ENCODE results near the gene COBL.

COBL gene

DNA sequence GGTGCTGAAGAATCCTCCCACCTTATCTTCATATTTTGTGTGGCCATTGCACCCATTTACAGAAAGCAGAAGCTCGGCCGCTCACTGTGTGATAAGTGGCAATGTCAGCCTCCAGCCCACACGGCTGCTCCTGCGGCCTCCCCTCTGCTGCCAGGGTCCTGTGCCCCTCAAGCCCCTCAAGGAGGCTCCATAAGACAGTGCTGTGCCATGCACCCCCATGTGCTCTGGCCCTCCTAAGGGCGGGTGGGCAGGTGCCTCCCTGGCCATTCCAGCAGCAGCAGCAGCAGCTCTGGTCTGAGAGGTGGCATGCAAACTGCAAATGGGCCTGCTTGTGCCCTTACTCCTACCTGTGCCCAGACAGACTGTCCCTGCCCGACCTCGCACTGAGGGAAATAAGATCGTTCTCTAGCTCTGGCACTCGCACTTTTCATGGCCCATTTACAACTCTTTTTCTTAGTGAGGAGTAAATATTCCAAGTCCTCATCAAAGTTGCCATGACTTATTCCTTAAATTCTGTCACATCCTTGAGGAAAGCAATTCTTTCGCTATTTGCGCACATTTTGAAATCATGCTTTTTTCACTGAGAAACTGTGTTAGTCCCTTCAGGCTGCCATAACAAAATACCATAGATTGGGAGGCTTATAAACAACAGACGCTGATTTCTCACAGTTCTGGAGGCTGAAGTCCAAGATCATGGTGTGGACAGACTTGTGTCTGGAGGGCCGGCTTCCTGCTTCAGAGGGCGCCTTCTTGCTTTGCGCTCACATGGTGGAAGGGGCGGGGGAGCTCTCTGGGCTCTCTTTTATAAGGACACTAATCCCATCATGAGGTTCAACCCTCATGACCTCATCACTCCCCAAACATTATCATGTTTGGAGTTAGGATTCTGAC, 187.8 kb downstream of the COBL start:
- Histone ChIP-seq H3K36me3 (ENCODE audit: control insufficient read depth, low read length) (no peaks in the 10 kb centered on the region), H3K4me1 (ENCODE audit: control insufficient read depth, low read length) (no peaks in the 10 kb centered on the region), H3K9me2 (replicated peaks; ENCODE audit: control insufficient read depth, low read length) (no peaks in the 10 kb centered on the region), H3K9me3 (ENCODE audit: control insufficient read depth, insufficient read depth, low read length) (no peaks in the 10 kb centered on the region), H3K79me2 (ENCODE audit: control insufficient read depth, low read length) (no peaks in the 10 kb centered on the region), H3F3A (ENCODE audit: control insufficient read depth, insufficient read depth) (no peaks in the 10 kb centered on the region), H3K27ac (ENCODE audit: low read depth, low read length) (no peak overlapping the region), H3K4me2 (ENCODE audit: low read length) (no peak overlapping the region), H3K4me3 (ENCODE audit: low read length) (no peak overlapping the region), H3K27me3 (ENCODE audit: control insufficient read depth, low read length) (no peaks in the 10 kb centered on the region), H4K20me1 (ENCODE audit: control insufficient read depth, insufficient read depth, low read depth, low read length) (no peaks in the 10 kb centered on the region)
- no peak for TF ChIP-seq EZH2phosphoT487 (IDR thresholded peaks at IDR 0.05; ENCODE audit: borderline replicate concordance, low read length)
- TF ChIP-seq, protein P1, sequence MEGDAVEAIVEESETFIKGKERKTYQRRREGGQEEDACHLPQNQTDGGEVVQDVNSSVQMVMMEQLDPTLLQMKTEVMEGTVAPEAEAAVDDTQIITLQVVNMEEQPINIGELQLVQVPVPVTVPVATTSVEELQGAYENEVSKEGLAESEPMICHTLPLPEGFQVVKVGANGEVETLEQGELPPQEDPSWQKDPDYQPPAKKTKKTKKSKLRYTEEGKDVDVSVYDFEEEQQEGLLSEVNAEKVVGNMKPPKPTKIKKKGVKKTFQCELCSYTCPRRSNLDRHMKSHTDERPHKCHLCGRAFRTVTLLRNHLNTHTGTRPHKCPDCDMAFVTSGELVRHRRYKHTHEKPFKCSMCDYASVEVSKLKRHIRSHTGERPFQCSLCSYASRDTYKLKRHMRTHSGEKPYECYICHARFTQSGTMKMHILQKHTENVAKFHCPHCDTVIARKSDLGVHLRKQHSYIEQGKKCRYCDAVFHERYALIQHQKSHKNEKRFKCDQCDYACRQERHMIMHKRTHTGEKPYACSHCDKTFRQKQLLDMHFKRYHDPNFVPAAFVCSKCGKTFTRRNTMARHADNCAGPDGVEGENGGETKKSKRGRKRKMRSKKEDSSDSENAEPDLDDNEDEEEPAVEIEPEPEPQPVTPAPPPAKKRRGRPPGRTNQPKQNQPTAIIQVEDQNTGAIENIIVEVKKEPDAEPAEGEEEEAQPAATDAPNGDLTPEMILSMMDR (IDR thresholded peaks at IDR 0.05; ENCODE audit: low read depth, low read length, poor library complexity, severe bottlenecking) = no peak

GRCh38 chr7:51127618-51127904, 189.0 kb downstream of the COBL start:
- TF ChIP-seq, protein P1 (IDR thresholded peaks at IDR 0.05; ENCODE audit: low read depth, low read length, poor library complexity, severe bottlenecking) = no peak
- TF ChIP-seq EZH2phosphoT487 (IDR thresholded peaks at IDR 0.05; ENCODE audit: borderline replicate concordance, low read length) = no peak
- H3K9me3 ChIP-seq (ENCODE audit: control insufficient read depth, insufficient read depth, low read length) = no peaks in the 10 kb centered on the region
- H3K4me1 ChIP-seq (ENCODE audit: control insufficient read depth, low read length) = peaks cover 8% of the 10 kb centered on the region
- H4K20me1 ChIP-seq (ENCODE audit: control insufficient read depth, insufficient read depth, low read depth, low read length) = no peaks in the 10 kb centered on the region
- H3K79me2 ChIP-seq (ENCODE audit: control insufficient read depth, low read length) = no peaks in the 10 kb centered on the region
- no peaks in the 10 kb centered on the region for H3F3A ChIP-seq (ENCODE audit: control insufficient read depth, insufficient read depth)
- H3K9me2 ChIP-seq (replicated peaks; ENCODE audit: control insufficient read depth, low read length) = no peaks in the 10 kb centered on the region
- H3K4me2 ChIP-seq (ENCODE audit: low read length) = no peak overlapping the region
- no peak overlapping the region for H3K4me3 ChIP-seq (ENCODE audit: low read length)
- H3K27ac ChIP-seq (ENCODE audit: low read depth, low read length) = no peak overlapping the region
- no peaks in the 10 kb centered on the region for H3K27me3 ChIP-seq (ENCODE audit: control insufficient read depth, low read length)
- H3K36me3 ChIP-seq (ENCODE audit: control insufficient read depth, low read length) = no peaks in the 10 kb centered on the region

GRCh38 chr7:51126813-51127617, 189.6 kb downstream of the COBL start:
- Histone ChIP-seq H3K4me2 (ENCODE audit: low read length) (no peak overlapping the region), H3K27me3 (ENCODE audit: control insufficient read depth, low read length) (no peaks in the 10 kb centered on the region)

More at GRCh38 chr7:51126813-51127617, 189.6 kb downstream of the COBL start:
- no peaks in the 10 kb centered on the region for H3K36me3 ChIP-seq (ENCODE audit: control insufficient read depth, low read length)
- H3K27ac ChIP-seq (ENCODE audit: low read depth, low read length) = no peak overlapping the region
- no peaks in the 10 kb centered on the region for H3K79me2 ChIP-seq (ENCODE audit: control insufficient read depth, low read length)
- no peaks in the 10 kb centered on the region for H3F3A ChIP-seq (ENCODE audit: control insufficient read depth, insufficient read depth)
- H3K4me1 ChIP-seq (ENCODE audit: control insufficient read depth, low read length) = peaks cover 14% of the 10 kb centered on the region
- H3K9me3 ChIP-seq (ENCODE audit: control insufficient read depth, insufficient read depth, low read length) = no peaks in the 10 kb centered on the region
- TF ChIP-seq EZH2phosphoT487 (IDR thresholded peaks at IDR 0.05; ENCODE audit: borderline replicate concordance, low read length) = no peak
- TF ChIP-seq, protein P1 (IDR thresholded peaks at IDR 0.05; ENCODE audit: low read depth, low read length, poor library complexity, severe bottlenecking) = no peak
- no peak overlapping the region for H3K4me3 ChIP-seq (ENCODE audit: low read length)
- no peaks in the 10 kb centered on the region for H3K9me2 ChIP-seq (replicated peaks; ENCODE audit: control insufficient read depth, low read length)
- no peaks in the 10 kb centered on the region for H4K20me1 ChIP-seq (ENCODE audit: control insufficient read depth, insufficient read depth, low read depth, low read length)
